Endothelial cell (in vitro differentiated cells): Measurements from ENCODE around the gene FAM124A. TPM values are rescaled to one million over a fixed set of nuclear protein-coding genes. Genes with fewer than 3 reads are reported as not detected.
"Not testable (repeated sequence)": the region's sequence is repeated elsewhere in the genome, so short reads cannot be mapped to it uniquely, and the experiment has no call there.

ENCODE experiments used
- DNase-seq: peaks from one replicate; pipeline ENCODE4 v3.0.0; 2021; ENCODE audit warnings: low spot score
- H3K27ac Mint-ChIP-seq: one replicate; pipeline ENCODE4 v1.8.0; 2021; ENCODE audit warnings: mixed read lengths, inconsistent platforms; ENCODE audit not compliant: unreplicated experiment
- H3K27me3 Mint-ChIP-seq: one replicate; pipeline ENCODE4 v1.8.0; 2021; ENCODE audit warnings: mild to moderate bottlenecking, moderate library complexity, mixed read lengths, inconsistent platforms; ENCODE audit not compliant: unreplicated experiment
- H3K36me3 Mint-ChIP-seq: one replicate; pipeline ENCODE4 v1.8.0; 2021; ENCODE audit warnings: mild to moderate bottlenecking, low read depth, mixed read lengths, inconsistent platforms; ENCODE audit not compliant: unreplicated experiment
- H3K4me1 Mint-ChIP-seq: one replicate; pipeline ENCODE4 v1.8.0; 2021; ENCODE audit warnings: mild to moderate bottlenecking, mixed read lengths, inconsistent platforms; ENCODE audit not compliant: unreplicated experiment
- H3K4me3 Mint-ChIP-seq: one replicate; pipeline ENCODE4 v1.8.0; 2021; ENCODE audit warnings: mild to moderate bottlenecking, mixed read lengths, inconsistent platforms; ENCODE audit not compliant: unreplicated experiment
- H3K9me3 Mint-ChIP-seq: one replicate; pipeline ENCODE4 v1.8.0; 2021; ENCODE audit warnings: mixed read lengths, inconsistent platforms; ENCODE audit not compliant: unreplicated experiment
- CTCF ChIP-seq: fragments of 200-600 bp; sonication (generic); IDR thresholded peaks from one replicate; pipeline ENCODE4 v1.5.0; 2021; ENCODE audit warnings: antibody characterized with exemption; ENCODE audit not compliant: unreplicated experiment
- total RNA-seq: library from RNA; stranded (reverse); fragmentation: NEBNext Ultra II Directional; extraction: Animal tissue kit (Norgen Biotek cat#: 25700); gene quantifications from one replicate; pipeline ENCODE4 v1.2.1, GENCODE V29; 2021; ENCODE audit not compliant: unreplicated experiment

FAM124A gene
- total RNA-seq, 1 donor from 2014 or later, result 4.9 TPM

DNA sequence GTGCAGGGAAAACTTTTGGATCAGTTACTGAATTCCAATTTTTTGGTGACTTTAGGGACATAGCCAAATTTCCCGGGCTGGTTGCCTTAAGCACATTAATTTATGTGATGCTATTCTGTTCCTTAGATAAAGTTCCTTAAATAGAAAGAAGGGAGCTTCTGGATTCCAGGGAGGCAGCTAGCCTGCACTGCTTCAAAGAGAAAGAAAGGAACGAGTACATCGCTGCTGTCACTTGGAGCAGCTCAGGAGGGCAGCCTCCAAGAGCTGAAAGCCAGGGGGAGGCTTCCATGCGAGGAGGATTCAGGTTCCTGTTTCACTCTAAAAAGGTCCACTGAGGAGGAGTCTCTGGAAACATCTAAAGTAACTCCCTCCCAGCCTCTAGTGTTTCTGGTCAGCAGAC lies 55.7 kb downstream of the FAM124A start:
- Mint-ChIP-seq H3K9me3 (no peaks in the 10 kb centered on the region), H3K27me3 (peaks cover 4% of the 10 kb centered on the region), H3K36me3 (no peaks in the 10 kb centered on the region), H3K27ac (no peak overlapping the region), H3K4me1 (peaks cover 14% of the 10 kb centered on the region), H3K4me3 (no peak overlapping the region)
- DNase-seq, result no peak
- TF ChIP-seq CTCF, result no peak

- Mint-ChIP-seq H3K27me3 (peaks cover 4% of the 10 kb centered on the region), H3K27ac (no peak overlapping the region), H3K4me1 (peaks cover 16% of the 10 kb centered on the region), H3K36me3 (no peaks in the 10 kb centered on the region), H3K4me3 (no peak overlapping the region), H3K9me3 (no peaks in the 10 kb centered on the region)
- TF ChIP-seq CTCF, result no peak
- no peak for DNase-seq
Measured at GRCh38 chr13:51278426-51279130, 56.4 kb downstream of the FAM124A start.

DNA sequence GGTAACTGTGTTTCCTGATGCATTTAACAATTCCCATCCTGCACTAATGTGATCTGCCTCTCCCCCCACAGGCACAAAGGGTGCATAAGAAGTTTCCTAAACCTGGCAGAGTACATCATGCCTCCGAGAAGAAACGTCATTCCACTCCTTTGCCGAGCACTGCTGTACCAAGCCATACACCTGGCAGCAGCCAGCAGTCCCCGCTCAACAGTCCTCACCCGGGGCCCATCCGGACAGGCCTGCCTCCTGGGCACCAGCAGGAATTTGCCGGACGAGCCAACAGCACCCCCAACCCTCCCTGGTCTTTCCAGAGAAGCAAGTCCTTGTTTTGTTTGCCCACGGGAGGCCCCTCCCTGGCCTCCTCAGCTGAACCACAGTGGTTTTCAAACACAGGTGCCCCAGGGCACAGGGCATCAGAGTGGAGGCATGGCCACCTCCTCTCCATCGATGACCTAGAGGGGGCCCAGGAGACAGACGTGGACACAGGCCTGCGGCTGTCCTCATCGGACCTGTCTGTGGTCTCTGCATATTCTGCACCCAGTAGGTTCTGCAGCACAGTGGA lies 58.3 kb downstream of the FAM124A start:
- peaks cover 16% of the 10 kb centered on the region for H3K4me1 Mint-ChIP-seq
- no peak overlapping the region for H3K27ac Mint-ChIP-seq

DNA sequence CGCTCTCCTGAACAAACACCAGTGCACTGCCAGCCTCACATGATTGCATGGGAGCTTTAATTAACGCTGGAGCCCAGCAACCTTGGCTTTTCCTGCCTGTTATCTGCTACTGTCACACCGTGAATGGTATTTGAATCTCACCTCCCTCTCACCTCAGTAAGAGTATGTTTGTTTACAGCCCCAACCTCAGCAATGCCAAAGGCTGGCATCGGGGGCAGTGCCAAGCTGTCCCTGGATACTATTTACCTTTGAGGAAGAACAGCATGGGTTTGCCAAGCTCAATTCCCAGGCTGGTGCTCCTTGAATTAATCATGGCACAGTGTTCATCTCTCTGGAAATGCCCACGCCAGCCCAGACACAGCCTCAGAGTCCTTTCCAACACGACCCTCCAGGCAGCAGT lies 60.1 kb downstream of the FAM124A start:
- no peak overlapping the region for H3K4me3 Mint-ChIP-seq
- no peaks in the 10 kb centered on the region for H3K36me3 Mint-ChIP-seq
- DNase-seq, result no peak
- peaks cover 6% of the 10 kb centered on the region for H3K4me1 Mint-ChIP-seq
- no peak for TF ChIP-seq CTCF
- H3K27ac Mint-ChIP-seq, result no peak overlapping the region
- no peaks in the 10 kb centered on the region for H3K9me3 Mint-ChIP-seq
- H3K27me3 Mint-ChIP-seq, result peaks cover 5% of the 10 kb centered on the region

More for the DNA sequence above, 58.3 kb downstream of the FAM124A start:
- no peak for TF ChIP-seq CTCF
- no peak for DNase-seq
- H3K4me3 Mint-ChIP-seq, result no peak overlapping the region
- peaks cover 4% of the 10 kb centered on the region for H3K27me3 Mint-ChIP-seq
- no peaks in the 10 kb centered on the region for H3K36me3 Mint-ChIP-seq
- H3K9me3 Mint-ChIP-seq, result no peaks in the 10 kb centered on the region

DNA sequence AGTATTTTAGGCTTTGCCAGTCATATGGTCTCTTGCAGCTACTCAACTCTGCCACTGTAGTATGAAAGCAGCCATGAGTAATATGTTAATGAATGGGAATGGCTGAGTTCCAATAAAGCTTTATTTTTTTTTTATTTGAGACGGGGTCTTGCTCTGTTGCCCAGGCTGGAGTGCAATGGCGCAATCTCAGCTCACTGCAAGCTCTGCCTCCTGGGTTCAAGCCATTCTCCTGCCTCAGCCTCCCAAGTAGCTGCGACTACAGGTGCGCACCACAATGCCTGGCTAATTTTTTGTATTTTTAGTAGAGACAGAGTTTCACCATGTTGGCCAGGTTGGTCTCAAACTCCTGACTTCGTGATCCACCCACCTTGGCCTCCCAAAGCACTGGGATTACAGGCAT lies 60.7 kb downstream of the FAM124A start:
- DNase-seq, H3K9me3 Mint-ChIP-seq, H3K4me1 Mint-ChIP-seq, H3K27ac Mint-ChIP-seq, H3K27me3 Mint-ChIP-seq, H3K4me3 Mint-ChIP-seq, H3K36me3 Mint-ChIP-seq: not testable (repeated sequence)
